Measurements from ENCODE around the gene SPTBN4.
A peak's percentile ranks its signal among the peaks of the same experiment; 100 is the strongest.

SPTBN4 gene

DNA sequence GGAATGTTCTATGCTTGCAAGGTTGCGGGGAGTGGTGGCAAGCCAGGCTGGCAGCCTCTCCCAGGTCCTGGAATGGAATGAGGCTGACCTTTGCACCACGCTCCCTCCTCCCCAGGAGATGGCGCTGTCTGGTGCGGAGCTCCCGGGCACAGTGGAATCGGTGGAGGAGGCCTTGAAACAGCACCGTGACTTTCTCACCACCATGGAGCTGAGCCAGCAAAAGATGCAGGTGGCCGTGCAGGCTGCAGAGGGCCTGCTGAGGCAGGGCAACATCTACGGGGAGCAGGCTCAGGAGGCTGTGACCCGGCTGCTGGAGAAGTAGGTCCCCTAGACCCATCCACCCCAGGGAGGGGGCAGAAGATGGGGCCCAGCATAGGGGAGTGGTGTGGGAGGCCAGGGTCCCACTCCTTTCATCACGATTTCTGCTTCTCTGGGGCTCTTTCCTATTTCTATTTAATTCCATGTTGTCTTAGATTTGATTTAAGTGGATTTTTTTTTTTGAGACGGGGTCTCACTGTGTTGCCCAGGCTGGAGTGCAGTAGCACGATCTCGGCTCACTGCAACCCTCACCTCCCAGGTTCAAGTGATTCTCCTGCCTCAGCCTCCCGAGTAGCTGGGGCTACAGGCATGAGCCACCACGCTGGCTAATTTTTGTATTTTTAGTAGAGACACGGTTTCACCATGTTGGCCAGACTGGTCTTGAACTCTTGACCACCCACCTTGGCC lies 56.7 kb downstream of the SPTBN4 start:
- H3K4me3 ChIP-seq (ENCODE audit: low read depth, low read length, poor library complexity, severe bottlenecking): no peak overlapping the region
- no peak overlapping the region for H3K27ac ChIP-seq (ENCODE audit: low read depth, low read length, poor library complexity, severe bottlenecking)
- no peaks in the 10 kb centered on the region for H3F3A ChIP-seq (ENCODE audit: insufficient read depth, low read length)
- no peak overlapping the region for H3K9ac ChIP-seq (ENCODE audit: low read length)
- TF ChIP-seq, protein P1, sequence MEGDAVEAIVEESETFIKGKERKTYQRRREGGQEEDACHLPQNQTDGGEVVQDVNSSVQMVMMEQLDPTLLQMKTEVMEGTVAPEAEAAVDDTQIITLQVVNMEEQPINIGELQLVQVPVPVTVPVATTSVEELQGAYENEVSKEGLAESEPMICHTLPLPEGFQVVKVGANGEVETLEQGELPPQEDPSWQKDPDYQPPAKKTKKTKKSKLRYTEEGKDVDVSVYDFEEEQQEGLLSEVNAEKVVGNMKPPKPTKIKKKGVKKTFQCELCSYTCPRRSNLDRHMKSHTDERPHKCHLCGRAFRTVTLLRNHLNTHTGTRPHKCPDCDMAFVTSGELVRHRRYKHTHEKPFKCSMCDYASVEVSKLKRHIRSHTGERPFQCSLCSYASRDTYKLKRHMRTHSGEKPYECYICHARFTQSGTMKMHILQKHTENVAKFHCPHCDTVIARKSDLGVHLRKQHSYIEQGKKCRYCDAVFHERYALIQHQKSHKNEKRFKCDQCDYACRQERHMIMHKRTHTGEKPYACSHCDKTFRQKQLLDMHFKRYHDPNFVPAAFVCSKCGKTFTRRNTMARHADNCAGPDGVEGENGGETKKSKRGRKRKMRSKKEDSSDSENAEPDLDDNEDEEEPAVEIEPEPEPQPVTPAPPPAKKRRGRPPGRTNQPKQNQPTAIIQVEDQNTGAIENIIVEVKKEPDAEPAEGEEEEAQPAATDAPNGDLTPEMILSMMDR (IDR thresholded peaks at IDR 0.05; ENCODE audit: low read length): peak; percentile 85
- TF ChIP-seq EZH2 (IDR thresholded peaks at IDR 0.05; ENCODE audit: borderline replicate concordance, low read length): no peak
- H3K9me2 ChIP-seq (ENCODE audit: low read depth, low read length): no peaks in the 10 kb centered on the region
- H3K4me1 ChIP-seq (ENCODE audit: insufficient read depth, low read length, severe bottlenecking): no peaks in the 10 kb centered on the region
- H3K36me3 ChIP-seq (ENCODE audit: insufficient read depth, low read length): no peaks in the 10 kb centered on the region
- H2AFZ ChIP-seq (ENCODE audit: low read length): no peak overlapping the region
- H3K4me2 ChIP-seq (ENCODE audit: low read length): no peak overlapping the region
- no peaks in the 10 kb centered on the region for H3K27me3 ChIP-seq (ENCODE audit: insufficient read depth, low read length)
- no peaks in the 10 kb centered on the region for H3K9me3 ChIP-seq (ENCODE audit: low read length)
- no peaks in the 10 kb centered on the region for H3K79me2 ChIP-seq (ENCODE audit: insufficient read depth, low read length)
- H4K20me1 ChIP-seq (ENCODE audit: insufficient read depth, low read length): no peaks in the 10 kb centered on the region

DNA sequence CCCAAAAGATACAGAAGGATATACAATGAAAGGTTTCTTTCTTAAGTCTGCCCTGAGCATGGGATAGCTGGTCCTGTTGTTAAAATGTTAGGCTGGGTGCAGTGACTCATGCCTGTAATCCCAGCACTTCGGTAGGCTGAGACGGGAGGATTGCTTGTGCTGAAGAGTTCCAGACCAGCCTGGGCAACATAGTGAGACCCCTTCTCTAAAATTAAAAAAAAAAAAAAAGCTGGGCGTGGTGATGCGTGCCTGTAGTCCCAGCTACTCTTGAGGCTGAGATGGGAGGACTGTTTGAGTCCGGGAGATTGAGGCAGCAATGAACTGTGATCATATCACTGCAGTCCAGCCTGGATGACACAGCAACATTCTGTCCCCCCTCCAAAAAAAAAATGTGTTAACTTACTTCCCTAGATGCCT lies 57.3 kb downstream of the SPTBN4 start:
- Histone ChIP-seq H3K9me2 (ENCODE audit: low read depth, low read length) (no peaks in the 10 kb centered on the region), H3K27me3 (ENCODE audit: insufficient read depth, low read length) (no peaks in the 10 kb centered on the region), H4K20me1 (ENCODE audit: insufficient read depth, low read length) (no peaks in the 10 kb centered on the region), H3K9ac (ENCODE audit: low read length) (no peak overlapping the region), H3K4me1 (ENCODE audit: insufficient read depth, low read length, severe bottlenecking) (no peaks in the 10 kb centered on the region), H3K79me2 (ENCODE audit: insufficient read depth, low read length) (no peaks in the 10 kb centered on the region), H3K4me2 (ENCODE audit: low read length) (no peak overlapping the region), H3K27ac (ENCODE audit: low read depth, low read length, poor library complexity, severe bottlenecking) (no peak overlapping the region), H3K9me3 (ENCODE audit: low read length) (no peaks in the 10 kb centered on the region), H3K4me3 (ENCODE audit: low read depth, low read length, poor library complexity, severe bottlenecking) (no peak overlapping the region), H3K36me3 (ENCODE audit: insufficient read depth, low read length) (no peaks in the 10 kb centered on the region), H3F3A (ENCODE audit: insufficient read depth, low read length) (no peaks in the 10 kb centered on the region), H2AFZ (ENCODE audit: low read length) (no peak overlapping the region)
- TF ChIP-seq EZH2 (IDR thresholded peaks at IDR 0.05; ENCODE audit: borderline replicate concordance, low read length): no peak
- TF ChIP-seq, protein P1 (IDR thresholded peaks at IDR 0.05; ENCODE audit: low read length): no peak

DNA sequence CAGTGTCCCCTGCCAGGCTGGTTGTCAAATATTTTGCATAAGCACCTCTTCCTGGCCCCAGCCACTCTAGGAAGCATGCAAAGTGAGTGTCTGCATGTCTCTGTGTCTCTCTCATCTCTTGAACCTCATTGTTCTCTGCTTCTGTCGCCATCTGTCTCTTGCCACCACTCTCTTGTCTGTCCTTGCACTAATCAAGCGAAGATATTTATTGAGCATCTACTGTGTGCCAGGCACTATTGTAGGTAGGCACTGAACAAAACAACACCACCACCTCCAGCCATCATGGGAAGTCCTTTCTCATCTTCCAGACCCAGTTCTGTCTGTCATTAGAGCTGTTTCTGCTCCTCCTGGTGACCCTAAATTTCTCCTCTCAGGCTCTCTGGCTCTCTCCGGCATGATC lies 57.9 kb downstream of the SPTBN4 start:
- no peaks in the 10 kb centered on the region for H3K36me3 ChIP-seq (ENCODE audit: insufficient read depth, low read length)
- no peaks in the 10 kb centered on the region for H3K9me3 ChIP-seq (ENCODE audit: low read length)
- no peak for TF ChIP-seq EZH2 (IDR thresholded peaks at IDR 0.05; ENCODE audit: borderline replicate concordance, low read length)
- TF ChIP-seq, protein P1 (IDR thresholded peaks at IDR 0.05; ENCODE audit: low read length): no peak
- no peaks in the 10 kb centered on the region for H4K20me1 ChIP-seq (ENCODE audit: insufficient read depth, low read length)
- H3K9me2 ChIP-seq (ENCODE audit: low read depth, low read length): no peaks in the 10 kb centered on the region
- H3K79me2 ChIP-seq (ENCODE audit: insufficient read depth, low read length): no peaks in the 10 kb centered on the region
- no peak overlapping the region for H3K27ac ChIP-seq (ENCODE audit: low read depth, low read length, poor library complexity, severe bottlenecking)
- H3K9ac ChIP-seq (ENCODE audit: low read length): no peak overlapping the region
- no peak overlapping the region for H3K4me2 ChIP-seq (ENCODE audit: low read length)
- no peaks in the 10 kb centered on the region for H3K27me3 ChIP-seq (ENCODE audit: insufficient read depth, low read length)
- no peak overlapping the region for H2AFZ ChIP-seq (ENCODE audit: low read length)
- no peaks in the 10 kb centered on the region for H3F3A ChIP-seq (ENCODE audit: insufficient read depth, low read length)
- H3K4me3 ChIP-seq (ENCODE audit: low read depth, low read length, poor library complexity, severe bottlenecking): no peak overlapping the region
- peaks cover 4% of the 10 kb centered on the region for H3K4me1 ChIP-seq (ENCODE audit: insufficient read depth, low read length, severe bottlenecking)

Measured in OCI-LY1 (cell line).